Measurements from ENCODE around the gene ATP9B. TPM values are rescaled to one million over a fixed set of nuclear protein-coding genes. Genes with fewer than 3 reads are reported as not detected.
"Not testable (repeated sequence)": the region's sequence is repeated elsewhere in the genome, so short reads cannot be mapped to it uniquely, and the experiment has no call there.

Gene ATP9B
- polyA plus RNA-seq, 1 of the 3 experiments (the other 2 are of a cell fraction), result 11.2 TPM

DNA sequence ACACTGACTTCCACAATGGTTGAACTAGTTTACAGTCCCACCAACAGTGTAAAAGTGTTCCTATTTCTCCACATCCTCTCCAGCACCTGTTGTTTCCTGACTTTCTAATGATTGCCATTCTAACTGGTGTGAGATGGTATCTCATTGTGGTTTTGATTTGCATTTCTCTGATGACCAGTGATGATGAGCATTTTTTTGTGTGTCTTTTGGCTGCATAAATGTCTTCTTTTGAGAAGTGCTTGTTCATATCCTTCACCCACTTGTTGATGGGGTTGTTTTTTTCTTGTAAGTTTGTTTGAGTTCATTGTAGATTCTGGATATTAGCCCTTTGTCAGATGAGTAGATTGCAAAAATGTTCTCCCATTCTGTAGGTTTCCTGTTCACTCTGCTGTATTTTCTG is 202.6 kb downstream of the ATP9B start:
- H3K9me3 ChIP-seq; H3K4me3 ChIP-seq (ENCODE audit: low read depth in 2 of 2, low read length in 1 of 2); CTCF ChIA-PET; H3K27me3 ChIP-seq (ENCODE audit: insufficient read depth); H3K4me2 ChIP-seq; H3F3A ChIP-seq (replicated peaks; ENCODE audit: insufficient read depth); H3K36me3 ChIP-seq (replicated peaks in 1 of 2; ENCODE audit: control insufficient read depth in 1 of 2, insufficient read depth in 2 of 2, low read length in 1 of 2); H3K9me2 ChIP-seq; H4K20me1 ChIP-seq (ENCODE audit: insufficient read depth); H3K27ac ChIP-seq (ENCODE audit: low read depth in 2 of 2, low read length in 1 of 2); H2AFZ ChIP-seq (ENCODE audit: low read depth); H3K9ac ChIP-seq; DNase-seq; H3K4me1 ChIP-seq (ENCODE audit: control insufficient read depth in 1 of 2, insufficient read depth in 2 of 2, low read depth in 1 of 2, low read length in 1 of 2); POLR2A ChIA-PET; H3K79me2 ChIP-seq (ENCODE audit: insufficient read depth): not testable (repeated sequence)

DNA sequence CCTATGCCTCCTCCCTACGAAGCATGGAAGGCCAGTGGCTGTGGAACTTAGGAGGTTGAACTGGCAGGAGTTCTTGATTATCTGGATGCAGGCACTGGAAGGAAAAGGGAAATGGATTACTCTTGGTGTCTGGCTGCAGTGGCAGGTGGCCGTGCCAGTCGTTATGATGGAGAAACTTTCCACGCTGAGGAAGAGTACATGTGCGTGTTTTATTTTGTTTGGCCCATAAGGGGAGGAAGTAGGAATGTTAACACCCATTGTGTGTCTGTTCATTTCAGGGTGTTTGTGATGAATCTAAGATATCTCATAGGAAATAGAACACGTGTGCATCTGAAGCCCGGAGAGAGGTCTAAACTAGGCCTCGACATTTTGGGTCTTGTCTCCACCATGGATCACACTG is 203.7 kb downstream of the ATP9B start:
- Histone ChIP-seq H3K4me1 (ENCODE audit: control insufficient read depth in 1 of 2, insufficient read depth in 2 of 2, low read depth in 1 of 2, low read length in 1 of 2) (peaks cover 0 to 8% of the 10 kb centered on the region in 2 experiments; a peak in 2 of 4 replicates), H3K27me3 (ENCODE audit: insufficient read depth) (no peaks in the 10 kb centered on the region), H4K20me1 (ENCODE audit: insufficient read depth) (no peaks in the 10 kb centered on the region), H3K4me3 (ENCODE audit: low read depth in 2 of 2, low read length in 1 of 2) (no peak overlapping the region), H3K79me2 (ENCODE audit: insufficient read depth) (no peaks in the 10 kb centered on the region), H3K4me2 (no peak overlapping the region), H3K9me3 (no peaks in the 10 kb centered on the region), H3K9ac (no peak overlapping the region), H3K36me3 (replicated peaks in 1 of 2; ENCODE audit: control insufficient read depth in 1 of 2, insufficient read depth in 2 of 2, low read length in 1 of 2) (peaks cover 0 to 2% of the 10 kb centered on the region in 2 experiments), H3K27ac (ENCODE audit: low read depth in 2 of 2, low read length in 1 of 2) (no peak overlapping the region), H3K9me2 (no peaks in the 10 kb centered on the region), H2AFZ (ENCODE audit: low read depth) (no peak overlapping the region), H3F3A (replicated peaks; ENCODE audit: insufficient read depth) (no peaks in the 10 kb centered on the region)
- TF ChIP-seq NRF1 (IDR thresholded peaks at IDR 0.05; ENCODE audit: low read depth, low read length) (no peak), CHD2 (IDR thresholded peaks at IDR 0.05; ENCODE audit: low read length, partially characterized antibody) (no peak), RFX5 (IDR thresholded peaks at IDR 0.05; ENCODE audit: low read length) (no peak), TAF1 (IDR thresholded peaks at IDR 0.05; ENCODE audit: borderline replicate concordance, low read depth, low read length) (no peak), JUND (IDR thresholded peaks at IDR 0.05) (no peak), NFIC (IDR thresholded peaks at IDR 0.05; ENCODE audit: borderline replicate concordance) (no peak), TCF12 (IDR thresholded peaks at IDR 0.05) (no peak), EZH2phosphoT487 (IDR thresholded peaks at IDR 0.05; ENCODE audit: borderline replicate concordance, low read depth) (no peak), MXI1 (IDR thresholded peaks at IDR 0.05; ENCODE audit: low read depth, low read length) (no peak), GABPA (IDR thresholded peaks at IDR 0.05; ENCODE audit: low read depth) (no peak), RAD21 (IDR thresholded peaks at IDR 0.05; ENCODE audit: low read length) (no peak), FOSL2 (IDR thresholded peaks at IDR 0.05; ENCODE audit: borderline replicate concordance, low read depth) (no peak), YY1 (IDR thresholded peaks at IDR 0.05; ENCODE audit: low read depth) (no peak), SIN3A (IDR thresholded peaks at IDR 0.05; ENCODE audit: borderline replicate concordance, low read depth, low read length) (no peak)
- TF ChIP-seq, protein P1, sequence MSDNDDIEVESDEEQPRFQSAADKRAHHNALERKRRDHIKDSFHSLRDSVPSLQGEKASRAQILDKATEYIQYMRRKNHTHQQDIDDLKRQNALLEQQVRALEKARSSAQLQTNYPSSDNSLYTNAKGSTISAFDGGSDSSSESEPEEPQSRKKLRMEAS (IDR thresholded peaks at IDR 0.05; ENCODE audit: low read depth), result no peak
- TF ChIP-seq, protein P2, sequence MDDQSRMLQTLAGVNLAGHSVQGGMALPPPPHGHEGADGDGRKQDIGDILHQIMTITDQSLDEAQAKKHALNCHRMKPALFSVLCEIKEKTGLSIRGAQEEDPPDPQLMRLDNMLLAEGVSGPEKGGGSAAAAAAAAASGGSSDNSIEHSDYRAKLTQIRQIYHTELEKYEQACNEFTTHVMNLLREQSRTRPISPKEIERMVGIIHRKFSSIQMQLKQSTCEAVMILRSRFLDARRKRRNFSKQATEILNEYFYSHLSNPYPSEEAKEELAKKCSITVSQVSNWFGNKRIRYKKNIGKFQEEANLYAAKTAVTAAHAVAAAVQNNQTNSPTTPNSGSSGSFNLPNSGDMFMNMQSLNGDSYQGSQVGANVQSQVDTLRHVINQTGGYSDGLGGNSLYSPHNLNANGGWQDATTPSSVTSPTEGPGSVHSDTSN (IDR thresholded peaks at IDR 0.05), result no peak
- TF ChIP-seq, protein P3, sequence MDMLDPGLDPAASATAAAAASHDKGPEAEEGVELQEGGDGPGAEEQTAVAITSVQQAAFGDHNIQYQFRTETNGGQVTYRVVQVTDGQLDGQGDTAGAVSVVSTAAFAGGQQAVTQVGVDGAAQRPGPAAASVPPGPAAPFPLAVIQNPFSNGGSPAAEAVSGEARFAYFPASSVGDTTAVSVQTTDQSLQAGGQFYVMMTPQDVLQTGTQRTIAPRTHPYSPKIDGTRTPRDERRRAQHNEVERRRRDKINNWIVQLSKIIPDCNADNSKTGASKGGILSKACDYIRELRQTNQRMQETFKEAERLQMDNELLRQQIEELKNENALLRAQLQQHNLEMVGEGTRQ (IDR thresholded peaks at IDR 0.05; ENCODE audit: borderline replicate concordance, low read depth, low read length), result no peak
- TF ChIP-seq, protein P4, sequence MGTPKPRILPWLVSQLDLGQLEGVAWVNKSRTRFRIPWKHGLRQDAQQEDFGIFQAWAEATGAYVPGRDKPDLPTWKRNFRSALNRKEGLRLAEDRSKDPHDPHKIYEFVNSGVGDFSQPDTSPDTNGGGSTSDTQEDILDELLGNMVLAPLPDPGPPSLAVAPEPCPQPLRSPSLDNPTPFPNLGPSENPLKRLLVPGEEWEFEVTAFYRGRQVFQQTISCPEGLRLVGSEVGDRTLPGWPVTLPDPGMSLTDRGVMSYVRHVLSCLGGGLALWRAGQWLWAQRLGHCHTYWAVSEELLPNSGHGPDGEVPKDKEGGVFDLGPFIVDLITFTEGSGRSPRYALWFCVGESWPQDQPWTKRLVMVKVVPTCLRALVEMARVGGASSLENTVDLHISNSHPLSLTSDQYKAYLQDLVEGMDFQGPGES (IDR thresholded peaks at IDR 0.05; ENCODE audit: low read depth, low read length), result no peak
- 93% methylated on average over 8 of the region's 8 CpGs for WGBS (ENCODE audit: low lambda C conversion rate)
- ChIA-PET CTCF (no interaction called here), POLR2A (no interaction called here)
- DNase-seq, result no peak
